ENCODE data around the gene MYH2.

Gene MYH2

GRCh38 chr17:10556301-10557005 lies 7.0 kb upstream of the MYH2 start:
- TF ChIP-seq SIN3A (IDR thresholded peaks at IDR 0.05; ENCODE audit: borderline replicate concordance, insufficient read depth, low read length) (no peak), TAF1 (IDR thresholded peaks at IDR 0.05; ENCODE audit: borderline replicate concordance, insufficient read depth, low read length) (no peak), POLR2AphosphoS5 (IDR thresholded peaks at IDR 0.05; ENCODE audit: low read depth, low read length) (no peak)

GRCh38 chr17:10550014-10550413 lies 556 bp upstream of the MYH2 start:
- TF ChIP-seq POLR2AphosphoS5 (IDR thresholded peaks at IDR 0.05; ENCODE audit: low read depth, low read length) (no peak), FOXP2 (optimal IDR thresholded peaks at IDR 0.05; ENCODE audit: borderline replicate concordance, extremely low read depth, extremely low read length, insufficient read depth) (no peak), TAF1 (IDR thresholded peaks at IDR 0.05; ENCODE audit: borderline replicate concordance, insufficient read depth, low read length) (no peak), SIN3A (IDR thresholded peaks at IDR 0.05; ENCODE audit: borderline replicate concordance, insufficient read depth, low read length) (no peak), REST (IDR thresholded peaks at IDR 0.05; ENCODE audit: insufficient read depth in 1 of 2, low read depth in 2 of 2, low read length in 2 of 2) (no peak)

- no peak for TF ChIP-seq POLR2AphosphoS5 (IDR thresholded peaks at IDR 0.05; ENCODE audit: low read depth, low read length)
- no peak for TF ChIP-seq REST (IDR thresholded peaks at IDR 0.05; ENCODE audit: insufficient read depth in 1 of 2, low read depth in 2 of 2, low read length in 2 of 2)
- no peak for TF ChIP-seq FOXP2 (optimal IDR thresholded peaks at IDR 0.05; ENCODE audit: borderline replicate concordance, extremely low read depth, extremely low read length, insufficient read depth)
- TF ChIP-seq TAF1 (IDR thresholded peaks at IDR 0.05; ENCODE audit: borderline replicate concordance, insufficient read depth, low read length): no peak
- TF ChIP-seq SIN3A (IDR thresholded peaks at IDR 0.05; ENCODE audit: borderline replicate concordance, insufficient read depth, low read length): no peak
These were observed 2.1 kb downstream of the MYH2 start for GRCh38 chr17:10547351-10547750.

GRCh38 chr17:10532026-10532425 lies 17.4 kb downstream of the MYH2 start:
- no peak for TF ChIP-seq TAF1 (IDR thresholded peaks at IDR 0.05; ENCODE audit: borderline replicate concordance, insufficient read depth, low read length)
- no peak for TF ChIP-seq POLR2AphosphoS5 (IDR thresholded peaks at IDR 0.05; ENCODE audit: low read depth, low read length)
- TF ChIP-seq REST (IDR thresholded peaks at IDR 0.05; ENCODE audit: insufficient read depth in 1 of 2, low read depth in 2 of 2, low read length in 2 of 2): no peak
- TF ChIP-seq SIN3A (IDR thresholded peaks at IDR 0.05; ENCODE audit: borderline replicate concordance, insufficient read depth, low read length): no peak
- no peak for TF ChIP-seq FOXP2 (optimal IDR thresholded peaks at IDR 0.05; ENCODE audit: borderline replicate concordance, extremely low read depth, extremely low read length, insufficient read depth)

GRCh38 chr17:10527419-10527818 lies 22.0 kb downstream of the MYH2 start:
- no peak for TF ChIP-seq TAF1 (IDR thresholded peaks at IDR 0.05; ENCODE audit: borderline replicate concordance, insufficient read depth, low read length)
- TF ChIP-seq POLR2AphosphoS5 (IDR thresholded peaks at IDR 0.05; ENCODE audit: low read depth, low read length): no peak
- no peak for TF ChIP-seq FOXP2 (optimal IDR thresholded peaks at IDR 0.05; ENCODE audit: borderline replicate concordance, extremely low read depth, extremely low read length, insufficient read depth)

GRCh38 chr17:10526517-10526916 lies 22.9 kb downstream of the MYH2 start:
- TF ChIP-seq TAF1 (IDR thresholded peaks at IDR 0.05; ENCODE audit: borderline replicate concordance, insufficient read depth, low read length): no peak
- TF ChIP-seq FOXP2 (optimal IDR thresholded peaks at IDR 0.05; ENCODE audit: borderline replicate concordance, extremely low read depth, extremely low read length, insufficient read depth): no peak
- no peak for TF ChIP-seq REST (IDR thresholded peaks at IDR 0.05; ENCODE audit: insufficient read depth in 1 of 2, low read depth in 2 of 2, low read length in 2 of 2)
- TF ChIP-seq SIN3A (IDR thresholded peaks at IDR 0.05; ENCODE audit: borderline replicate concordance, insufficient read depth, low read length): no peak
- TF ChIP-seq POLR2AphosphoS5 (IDR thresholded peaks at IDR 0.05; ENCODE audit: low read depth, low read length): no peak

Measured in PFSK-1 (cell line).